SU-DHL-6 (cell line): ENCODE results near the gene ATL1.

Experiments
- CTCF ChIP-seq: fragments of 200-600 bp; sonication (generic); IDR thresholded peaks from one replicate; pipeline ENCODE4 v1.5.1; 2017; ENCODE audit warnings: antibody characterized with exemption, mild to moderate bottlenecking, low read length, moderate library complexity; ENCODE audit not compliant: insufficient read depth, poor library complexity, severe bottlenecking
- EZH2phosphoT487 ChIP-seq: fragments of 200-600 bp; sonication (generic), shearing (Covaris generic); conservative IDR thresholded peaks from 2 replicates; pipeline ENCODE4 v1.6.1; 2018; ENCODE audit warnings: mild to moderate bottlenecking, antibody characterized with exemption, low read length, moderate library complexity, mixed read lengths

DNA sequence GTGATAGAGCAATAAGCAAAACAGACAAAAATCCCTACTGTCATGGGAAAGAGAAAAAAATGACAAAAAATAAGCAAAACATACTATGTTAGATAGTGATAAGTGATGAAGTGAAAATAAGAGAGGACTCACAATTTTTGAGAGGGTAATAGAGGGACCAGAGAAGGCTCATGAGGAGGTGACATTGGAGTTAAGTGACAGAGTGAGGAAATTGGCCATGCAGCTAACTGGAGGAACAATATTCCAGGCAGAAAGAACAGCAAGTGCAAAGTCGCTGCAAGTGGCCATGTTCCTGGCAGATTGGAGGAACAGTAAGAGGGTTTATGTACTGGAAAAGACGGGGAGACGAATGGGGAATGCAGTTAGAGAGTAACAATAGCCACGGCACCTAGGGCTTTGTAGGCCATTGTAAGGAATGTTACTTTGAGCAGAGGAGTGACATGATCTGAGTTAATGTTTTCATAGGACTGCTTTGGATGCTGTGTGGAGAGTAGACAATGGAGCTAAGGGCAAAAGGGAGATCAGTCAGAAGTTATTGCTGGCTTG is 109.6 kb downstream of the ATL1 start:
- TF ChIP-seq CTCF, result no peak
- no peak for TF ChIP-seq EZH2phosphoT487
